Activated CD8-positive, alpha-beta memory T cell treated with anti-CD3 and anti-CD28 coated beads for 48 hours (primary cell): ENCODE measurements around the gene ZNF750.

ENCODE experiments used
- DNase-seq, 3 experiments: peaks; one replicate each; pipeline ENCODE4 v3.0.0-alpha.2; 2020; ENCODE audit warnings: low read depth in 2 of 3, low spot score in 2 of 3

Gene ZNF750

GRCh38 chr17:82860606-82861392 is 21.0 kb upstream of the ZNF750 start:
- no peak for DNase-seq

- DNase-seq = no peak
Measured at GRCh38 chr17:82859431-82860403, 19.9 kb upstream of the ZNF750 start.

- DNase-seq = no peak
Measured at GRCh38 chr17:82858376-82859126, 18.7 kb upstream of the ZNF750 start.

- DNase-seq = no peak
Measured at GRCh38 chr17:82856361-82856760, 16.5 kb upstream of the ZNF750 start.

- no peak for DNase-seq
Measured at GRCh38 chr17:82854226-82854625, 14.4 kb upstream of the ZNF750 start.

GRCh38 chr17:82851381-82851780 is 11.6 kb upstream of the ZNF750 start:
- DNase-seq = no peak

- DNase-seq = no peak
Measured at GRCh38 chr17:82849076-82849945, 9.5 kb upstream of the ZNF750 start.

- DNase-seq = no peak
Measured at GRCh38 chr17:82848022-82848592, 8.3 kb upstream of the ZNF750 start.

GRCh38 chr17:82846061-82846691 is 6.4 kb upstream of the ZNF750 start:
- no peak for DNase-seq

GRCh38 chr17:82845163-82845807 is 5.5 kb upstream of the ZNF750 start:
- no peak for DNase-seq

- no peak for DNase-seq
Measured at GRCh38 chr17:82844796-82845162, 5.0 kb upstream of the ZNF750 start.

GRCh38 chr17:82843904-82844680 is 4.3 kb upstream of the ZNF750 start:
- no peak for DNase-seq

GRCh38 chr17:82841921-82842596 is 2.2 kb upstream of the ZNF750 start:
- no peak for DNase-seq

- DNase-seq = no peak
Measured at GRCh38 chr17:82840431-82840831, 609 bp upstream of the ZNF750 start.

GRCh38 chr17:82838386-82839063 is 1.3 kb downstream of the ZNF750 start:
- DNase-seq = no peak

- no peak for DNase-seq
Measured at GRCh38 chr17:82837586-82838320, 2.1 kb downstream of the ZNF750 start.
